ENCODE data around the gene SOCS3.

GRCh38 chr17:78353834-78354233 lies 6.0 kb downstream of the SOCS3 start:
- TF ChIP-seq CTCF (IDR thresholded peaks at IDR 0.05) = no peak
- TF ChIP-seq SIN3A (IDR thresholded peaks at IDR 0.05; ENCODE audit: borderline replicate concordance, insufficient read depth, low read depth, low read length) = no peak
- TF ChIP-seq REST (IDR thresholded peaks at IDR 0.05; ENCODE audit: insufficient read depth in 1 of 2, low read depth in 2 of 2, low read length in 1 of 2) = no peak
